ENCODE results near the gene HEMGN. TPM values are rescaled to one million over a fixed set of nuclear protein-coding genes. Genes with fewer than 3 reads are reported as not detected.

The HEMGN gene, protein sequence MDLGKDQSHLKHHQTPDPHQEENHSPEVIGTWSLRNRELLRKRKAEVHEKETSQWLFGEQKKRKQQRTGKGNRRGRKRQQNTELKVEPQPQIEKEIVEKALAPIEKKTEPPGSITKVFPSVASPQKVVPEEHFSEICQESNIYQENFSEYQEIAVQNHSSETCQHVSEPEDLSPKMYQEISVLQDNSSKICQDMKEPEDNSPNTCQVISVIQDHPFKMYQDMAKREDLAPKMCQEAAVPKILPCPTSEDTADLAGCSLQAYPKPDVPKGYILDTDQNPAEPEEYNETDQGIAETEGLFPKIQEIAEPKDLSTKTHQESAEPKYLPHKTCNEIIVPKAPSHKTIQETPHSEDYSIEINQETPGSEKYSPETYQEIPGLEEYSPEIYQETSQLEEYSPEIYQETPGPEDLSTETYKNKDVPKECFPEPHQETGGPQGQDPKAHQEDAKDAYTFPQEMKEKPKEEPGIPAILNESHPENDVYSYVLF
- total RNA-seq = not detected in 2 replicates

DNA sequence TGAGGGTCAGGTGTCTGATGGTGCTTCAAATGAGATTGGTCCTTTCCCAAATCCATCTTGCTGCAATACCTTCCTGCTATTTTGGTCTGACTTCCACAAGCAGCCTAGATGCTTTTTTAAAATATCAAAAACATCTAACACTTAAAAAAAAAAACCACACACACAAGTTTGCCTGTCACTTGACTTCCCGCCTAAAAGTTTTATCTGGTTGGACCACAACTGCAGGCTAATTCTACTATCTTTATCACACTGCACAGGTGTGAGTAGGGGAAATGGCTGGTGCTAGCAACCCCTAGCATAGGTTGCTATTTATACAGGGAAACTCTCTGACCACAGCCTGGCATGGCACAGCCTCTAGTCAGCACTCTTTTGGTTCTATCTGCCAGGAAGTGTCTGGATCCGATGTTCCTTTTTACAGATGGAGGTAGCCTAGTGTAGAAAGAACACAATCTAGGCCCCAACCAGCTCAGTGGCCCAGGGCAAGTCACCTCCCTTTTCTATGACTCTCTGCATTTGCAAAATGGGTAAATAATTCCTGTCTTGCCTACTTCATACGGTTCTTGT, at the start of gene HEMGN:
HEMGN (minus strand) TSS at position 92 of the 564 bp plus-strand sequence; CDS start at position 56, 36 bp downstream.

DNA sequence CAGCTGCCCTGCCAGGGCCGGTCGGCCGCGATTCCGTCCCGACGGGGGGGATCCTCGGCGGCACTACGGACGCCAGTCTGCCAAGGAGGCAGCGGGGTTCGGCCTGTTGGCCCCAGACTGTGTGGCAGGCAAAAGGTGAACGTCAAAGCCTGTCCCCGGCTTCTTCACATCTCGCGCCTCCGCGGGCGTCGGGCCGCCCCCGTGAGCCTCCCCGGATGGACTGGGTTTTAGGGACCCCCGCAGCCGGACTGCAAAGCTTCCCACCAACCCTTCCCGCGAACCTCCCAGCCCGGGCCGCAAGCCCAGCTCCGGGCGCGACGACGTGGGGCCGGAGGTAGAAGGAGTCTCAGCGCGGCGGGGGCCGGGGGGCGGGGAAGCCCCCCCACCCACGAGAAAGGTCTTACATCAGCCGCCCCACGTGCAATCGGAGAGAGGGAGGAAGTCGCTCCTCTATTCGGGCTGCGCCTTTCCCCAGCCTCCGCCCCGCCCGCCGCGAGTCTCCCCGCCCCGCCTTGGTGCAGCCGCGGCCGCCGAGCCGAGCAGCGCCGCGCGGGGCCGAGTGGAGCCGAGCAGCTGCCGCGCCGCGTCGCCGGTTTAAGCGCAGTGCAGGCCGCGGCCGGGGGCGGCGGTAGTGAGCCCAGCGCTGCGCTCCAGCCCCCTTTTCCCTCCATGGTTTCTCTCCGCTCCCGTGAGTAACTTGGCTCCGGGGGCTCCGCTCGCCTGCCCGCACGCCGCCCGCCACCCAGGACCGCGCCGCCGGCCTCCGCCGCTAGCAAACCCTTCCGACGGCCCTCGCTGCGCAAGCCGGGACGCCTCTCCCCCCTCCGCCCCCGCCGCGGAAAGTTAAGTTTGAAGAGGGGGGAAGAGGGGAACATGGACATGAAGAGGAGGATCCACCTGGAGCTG, 45.0 kb upstream of the HEMGN start, which contains the start of gene ANP32B:
ANP32B (plus strand) TSS at position 659 of the 906 bp plus-strand sequence; CDS start at position 874, 215 bp downstream.

DNA sequence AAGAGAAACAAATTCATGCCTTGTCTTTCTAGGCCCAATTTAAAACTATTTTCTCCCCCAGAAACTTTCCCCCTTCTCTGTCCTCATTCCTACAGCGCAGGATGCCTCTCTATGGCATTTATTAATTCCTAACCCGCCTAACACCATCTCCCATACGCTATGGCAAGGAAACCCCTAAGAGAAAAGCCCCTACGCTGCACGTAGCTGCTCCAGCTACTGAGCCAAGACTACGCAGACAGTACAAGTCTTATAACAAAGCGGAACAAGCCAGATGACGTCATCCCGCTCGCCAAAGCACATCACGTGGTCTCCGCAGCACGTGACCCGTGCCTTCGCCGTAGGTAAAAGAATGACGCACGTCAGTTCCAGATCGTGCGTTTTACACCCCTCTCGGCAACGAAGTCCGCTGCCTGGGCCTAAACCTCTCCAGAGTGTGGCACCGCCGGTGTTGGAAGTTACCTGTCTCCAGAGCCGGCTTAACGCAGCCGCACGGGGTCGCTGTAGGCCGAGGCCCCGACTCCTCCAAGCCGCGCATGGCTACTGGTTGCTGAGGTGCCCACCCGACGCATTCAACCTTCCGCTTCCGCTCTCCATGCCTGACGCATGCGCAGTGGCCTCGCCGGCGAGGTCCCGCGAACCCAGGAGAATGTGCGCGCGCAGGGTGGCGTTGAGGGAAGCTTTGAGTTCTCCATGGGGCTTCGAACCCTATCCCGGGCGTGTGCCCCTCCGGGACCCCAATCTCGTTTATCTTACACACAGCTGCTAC, 15.8 kb downstream of the HEMGN start, which contains the start of gene TRMO:
TRMO (minus strand) TSS at position 542 of the 766 bp plus-strand sequence; CDS start at position 535, 7 bp downstream.

Small RNA genes within 50 kb of the gene (small RNA-seq; reads per million reads assigned to genes)
- not detected for gene RF00019

Other genes with a start within 250 kb of the HEMGN start
- gene XPA, start 240.8 kb downstream of the HEMGN start, total RNA-seq = 8.4 and 12.6 TPM in 2 replicates
- gene FOXE1, start 84.9 kb downstream of the HEMGN start, total RNA-seq = 1.2 TPM in 1 of 2 replicates, not detected in the other
- gene TRMO, start 15.7 kb downstream of the HEMGN start, total RNA-seq = 22.4 and 24.2 TPM in 2 replicates
- gene ANP32B, start 45.2 kb upstream of the HEMGN start, total RNA-seq = 7.0 and 14.1 TPM in 2 replicates
- gene NANS, start 118.6 kb upstream of the HEMGN start, total RNA-seq = 47.1 and 103 TPM in 2 replicates
- gene TRIM14, start 181.1 kb upstream of the HEMGN start, total RNA-seq = 0.65 and 0.79 TPM in 2 replicates

Measured in placental epithelial cell (primary cell).